ENCODE results near the gene CSNK2A1.
"Not testable (repeated sequence)": the region's sequence is repeated elsewhere in the genome, so short reads cannot be mapped to it uniquely, and the experiment has no call there.

CSNK2A1 gene

DNA sequence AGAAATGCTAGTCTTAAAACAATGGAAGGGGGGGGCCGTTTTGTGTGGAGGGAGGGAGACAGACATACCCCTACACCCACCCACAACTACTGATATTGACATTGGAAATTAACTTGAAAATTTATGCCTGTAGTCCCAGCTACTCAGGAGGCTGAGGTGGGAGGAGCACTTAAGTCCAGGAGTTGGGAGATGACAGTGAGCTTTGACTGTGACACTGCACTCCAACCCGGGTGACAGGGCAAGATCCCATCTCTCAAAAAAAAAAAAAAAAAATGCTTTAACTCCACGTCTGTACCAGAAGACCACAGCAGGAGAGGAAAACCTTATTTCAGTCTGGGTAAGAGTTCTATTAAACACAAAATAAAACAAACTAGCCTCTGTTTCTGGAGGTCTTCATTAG lies 83.4 kb downstream of the CSNK2A1 start:
- no peak for DNase-seq (ENCODE audit: low read depth in 2 of 2)

DNA sequence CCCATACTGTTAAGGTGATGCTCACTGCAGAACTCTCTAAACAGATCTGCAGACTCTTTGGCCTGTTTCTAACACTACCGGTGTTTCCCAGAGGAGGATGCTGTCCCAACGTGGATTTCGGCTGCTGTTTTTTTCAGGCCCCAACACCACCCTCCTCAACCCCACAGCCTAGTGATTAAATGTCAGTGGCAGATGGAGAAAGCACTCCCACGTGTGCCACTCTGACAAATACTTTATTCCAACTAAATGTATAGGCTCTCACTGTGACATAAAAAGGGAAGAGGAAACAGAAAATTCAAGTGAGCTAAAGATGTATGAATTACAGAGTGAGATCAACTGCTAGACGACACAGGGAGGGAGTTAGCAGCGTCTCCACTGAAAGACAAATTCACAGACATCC lies 84.8 kb downstream of the CSNK2A1 start:
- DNase-seq (ENCODE audit: low read depth in 2 of 2): no peak

DNA sequence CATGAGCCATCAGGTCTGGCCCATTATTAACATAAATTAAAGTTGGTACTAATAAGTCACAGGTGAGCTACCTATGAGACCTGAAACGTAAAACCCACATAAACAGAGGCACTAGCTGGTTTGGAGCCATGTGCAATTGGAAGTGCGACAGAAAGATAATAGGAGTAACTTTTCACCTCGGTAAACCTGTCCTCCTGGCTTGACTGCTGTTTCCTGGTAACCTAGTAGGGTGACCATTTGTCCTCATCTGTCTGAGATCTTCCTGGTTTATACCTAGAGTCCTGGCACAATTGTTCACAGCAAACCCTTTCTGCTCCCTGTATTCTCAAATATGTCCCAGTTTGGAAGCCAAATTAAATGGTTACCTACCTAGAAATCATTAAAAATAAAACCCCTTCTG lies 88.6 kb downstream of the CSNK2A1 start:
- DNase-seq (ENCODE audit: low read depth in 2 of 2): no peak

DNA sequence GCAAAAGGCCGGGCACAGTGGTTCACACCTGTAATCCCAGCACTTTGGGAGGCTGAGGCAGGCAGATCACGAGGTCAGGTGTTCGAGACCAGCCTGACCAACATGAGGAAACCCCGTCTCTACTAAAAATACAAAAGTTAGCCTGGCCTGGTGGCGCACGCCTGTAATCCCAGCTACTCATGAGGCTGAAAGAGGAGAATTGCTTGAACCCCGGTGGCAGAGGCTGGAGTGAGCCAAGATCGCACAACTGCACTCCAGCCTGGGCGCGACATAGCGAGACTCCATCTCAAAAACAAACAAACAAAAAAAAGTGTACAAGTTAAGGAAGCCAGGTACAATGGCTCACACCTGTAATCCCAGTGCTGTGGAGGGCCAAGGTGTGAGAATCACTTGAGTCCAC lies 91.6 kb downstream of the CSNK2A1 start:
- not testable (repeated sequence) for DNase-seq (ENCODE audit: low read depth in 2 of 2)

DNA sequence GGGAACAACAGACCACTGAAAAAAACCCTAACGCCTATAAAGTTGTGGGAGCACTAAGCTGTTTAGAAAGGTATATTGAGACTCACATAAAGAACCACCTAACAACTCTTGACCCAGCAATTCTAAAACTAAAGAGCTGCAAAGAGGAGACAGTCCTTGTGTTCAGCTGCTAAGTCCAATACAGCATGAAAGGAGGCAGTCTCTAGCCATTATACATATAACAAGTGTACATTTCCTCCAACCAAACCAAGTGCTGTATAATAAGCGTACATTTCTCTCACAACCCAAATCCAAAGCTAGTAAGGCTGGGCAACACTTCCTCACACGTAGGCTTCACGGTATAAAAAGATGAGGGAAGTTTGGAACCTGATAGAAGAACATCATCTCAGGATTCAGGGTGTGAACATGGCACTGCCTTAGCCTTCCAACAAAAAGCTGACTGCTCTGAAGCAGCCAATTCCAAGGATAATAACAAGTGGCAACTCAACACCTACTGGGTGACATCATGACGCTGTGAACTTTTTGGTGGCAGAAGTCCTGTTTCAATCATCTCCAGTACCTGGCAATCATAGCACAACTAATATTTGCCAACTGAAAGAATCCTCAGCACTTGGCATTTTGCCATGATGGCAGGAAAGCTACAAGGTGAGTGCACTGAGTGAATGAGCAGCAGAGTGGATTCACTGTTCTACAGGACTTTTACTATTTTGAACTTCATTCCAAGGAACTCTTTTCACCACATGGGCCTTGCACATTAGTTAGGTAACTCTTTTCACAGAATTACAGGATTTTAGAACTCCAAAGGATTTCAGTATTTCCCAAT lies 97.9 kb downstream of the CSNK2A1 start:
- no peak for DNase-seq (ENCODE audit: low read depth in 2 of 2)

DNA sequence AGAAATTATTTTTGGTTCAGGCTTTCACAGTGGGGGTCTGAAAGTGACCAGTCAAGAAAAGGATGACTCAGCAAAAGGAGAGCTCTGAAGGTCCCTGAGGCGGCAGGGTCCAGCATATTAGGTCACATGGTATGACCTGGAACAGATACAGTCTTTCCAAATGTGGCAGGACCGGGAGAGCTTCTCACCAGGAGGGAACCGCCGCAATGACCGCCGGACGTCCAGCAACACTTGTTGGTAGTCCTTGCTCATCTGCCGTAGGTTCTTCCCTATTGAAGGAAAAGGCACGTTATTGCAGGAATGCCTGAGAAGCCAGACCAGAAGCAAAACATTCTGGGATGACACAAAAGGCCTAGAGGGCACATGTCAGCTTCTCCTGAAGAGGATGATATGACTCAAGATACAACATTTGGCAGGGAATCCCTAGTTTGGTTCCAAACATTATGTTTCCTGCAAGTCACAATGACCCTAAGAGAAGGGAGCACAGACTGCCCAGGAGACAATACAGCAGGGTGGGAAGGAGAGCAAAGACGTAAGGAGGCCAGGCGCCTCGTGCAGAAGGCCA lies 98.6 kb downstream of the CSNK2A1 start:
- DNase-seq (ENCODE audit: low read depth in 2 of 2): no peak

DNA sequence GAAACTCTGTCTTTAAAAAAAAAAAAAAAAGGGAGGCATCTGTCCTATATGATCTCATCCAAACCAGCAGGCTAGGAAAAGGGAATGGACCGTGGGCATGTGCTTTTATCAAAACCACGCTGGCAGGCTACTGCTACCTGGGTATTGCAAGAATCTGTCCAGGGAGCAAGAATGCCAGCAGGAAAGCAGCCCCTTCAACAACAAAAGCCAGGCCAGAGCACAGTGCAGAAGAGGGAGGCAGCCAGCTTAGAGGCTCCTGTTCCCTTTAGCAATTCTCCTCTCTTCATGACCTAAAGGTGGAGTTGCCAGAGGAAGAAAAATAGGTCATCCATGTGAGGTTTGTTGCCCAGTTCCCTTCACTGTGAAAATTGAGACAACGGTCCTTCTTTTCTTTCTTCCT lies 99.5 kb downstream of the CSNK2A1 start:
- no peak for DNase-seq (ENCODE audit: low read depth in 2 of 2)

DNA sequence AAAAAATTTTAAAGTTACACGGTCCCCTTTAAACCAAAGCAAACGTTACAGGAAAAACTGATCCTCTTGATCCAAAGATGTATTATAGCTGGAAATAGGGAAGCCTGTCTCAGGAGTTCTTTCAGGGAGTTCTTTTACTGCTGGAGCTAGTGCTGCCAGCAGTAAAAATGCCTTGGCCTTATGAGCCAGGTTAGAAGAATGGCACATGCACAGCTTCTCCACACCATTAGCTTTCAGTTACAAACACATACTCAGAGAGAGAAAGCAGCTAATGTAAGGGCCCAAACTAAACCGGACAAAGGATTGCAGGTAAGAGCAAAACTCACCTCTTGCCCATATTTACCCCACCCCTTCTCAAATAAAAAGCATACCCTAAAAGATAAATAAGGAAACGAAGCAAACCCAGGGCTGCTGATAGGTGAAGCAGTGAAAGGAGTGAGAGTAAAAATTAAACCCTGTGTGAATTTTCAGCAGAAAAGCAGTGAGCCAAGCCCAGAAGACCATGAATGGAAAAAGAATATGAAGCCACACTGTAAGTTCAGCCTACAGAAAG lies 100.3 kb downstream of the CSNK2A1 start:
- no peak for DNase-seq (ENCODE audit: low read depth in 2 of 2)

DNA sequence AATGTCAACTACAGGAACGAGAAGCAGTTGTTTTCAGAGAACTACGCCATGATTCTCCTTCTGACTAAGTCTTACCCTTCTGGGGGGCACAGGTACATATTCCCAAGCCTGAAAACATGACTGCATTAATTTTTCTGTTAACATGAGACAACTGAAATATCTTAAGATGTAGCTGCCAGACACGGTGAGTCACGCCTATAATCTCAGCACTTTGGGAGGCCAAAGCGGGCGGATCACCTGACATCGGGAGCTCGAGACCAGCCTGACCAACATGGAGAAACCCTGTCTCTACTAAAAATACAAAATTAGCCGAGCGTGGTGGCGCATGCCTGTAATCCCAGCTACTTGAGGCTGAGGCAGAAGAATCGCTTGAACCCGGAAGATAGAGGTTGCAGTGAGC lies 103.0 kb downstream of the CSNK2A1 start:
- DNase-seq (ENCODE audit: low read depth in 2 of 2): no peak

DNA sequence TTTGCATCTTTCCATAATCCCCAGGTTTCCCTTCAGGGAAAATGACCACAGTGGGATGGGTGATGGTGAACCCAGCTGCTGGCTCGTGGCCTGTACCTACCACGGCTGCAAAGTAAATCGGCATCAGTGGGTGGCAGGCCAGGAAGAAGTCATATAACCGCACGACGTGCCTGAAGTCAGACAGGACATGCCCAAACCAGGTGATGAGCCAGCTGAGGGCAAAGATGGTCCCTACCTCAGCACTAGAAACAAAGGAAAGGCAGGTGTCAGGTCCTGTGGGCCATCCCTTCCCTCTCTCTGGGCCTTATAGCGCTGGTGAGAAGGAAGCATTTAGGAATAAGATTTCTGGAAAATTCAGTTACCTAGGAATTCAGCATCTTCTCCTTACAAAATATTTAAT lies 103.4 kb downstream of the CSNK2A1 start:
- DNase-seq (ENCODE audit: low read depth in 2 of 2): no peak

DNA sequence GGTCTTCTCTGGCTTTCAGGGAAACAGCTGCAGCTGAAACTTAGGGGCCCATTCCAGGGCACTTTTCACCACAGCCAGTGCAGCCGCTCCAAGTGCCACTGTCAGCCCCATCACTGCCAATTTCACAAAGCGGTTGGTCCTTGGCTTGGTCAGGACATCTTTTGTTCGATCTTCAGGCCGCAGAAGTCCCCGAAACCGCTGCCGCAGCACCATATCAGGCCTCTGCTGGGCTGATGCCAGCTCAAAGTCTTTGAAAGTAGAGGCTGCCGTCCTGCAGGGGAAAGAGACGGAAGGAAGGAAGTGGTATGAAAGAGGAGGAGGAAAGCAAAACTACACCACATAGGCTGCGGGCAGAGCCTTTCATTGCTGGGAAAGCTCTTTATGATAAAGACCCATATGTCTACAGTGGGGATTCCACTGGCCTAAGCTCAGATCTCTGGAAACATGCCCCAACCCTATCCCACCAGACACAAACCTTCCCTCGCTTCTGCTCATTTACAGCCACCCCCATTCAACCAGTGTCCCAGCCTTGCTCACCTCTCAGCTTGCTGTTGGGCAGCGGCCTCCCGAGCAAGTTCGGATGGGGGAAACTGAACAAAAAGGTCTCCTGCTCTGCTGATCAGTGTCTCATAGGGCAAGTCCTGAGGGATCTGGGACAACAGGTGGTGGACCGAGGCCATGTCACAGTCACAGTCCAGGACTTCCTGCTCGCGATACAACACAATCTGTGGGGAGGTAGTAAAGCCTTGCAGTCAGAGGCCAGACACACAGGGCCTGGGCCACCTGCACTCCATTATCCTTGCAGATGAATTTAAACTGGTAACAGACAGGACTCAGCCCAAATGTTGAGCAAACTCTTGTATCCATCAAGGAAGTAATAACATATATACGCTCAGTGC lies 104.8 kb downstream of the CSNK2A1 start:
- peak in 1 of 2 donors; percentile 7 for DNase-seq (ENCODE audit: low read depth in 2 of 2)

DNA sequence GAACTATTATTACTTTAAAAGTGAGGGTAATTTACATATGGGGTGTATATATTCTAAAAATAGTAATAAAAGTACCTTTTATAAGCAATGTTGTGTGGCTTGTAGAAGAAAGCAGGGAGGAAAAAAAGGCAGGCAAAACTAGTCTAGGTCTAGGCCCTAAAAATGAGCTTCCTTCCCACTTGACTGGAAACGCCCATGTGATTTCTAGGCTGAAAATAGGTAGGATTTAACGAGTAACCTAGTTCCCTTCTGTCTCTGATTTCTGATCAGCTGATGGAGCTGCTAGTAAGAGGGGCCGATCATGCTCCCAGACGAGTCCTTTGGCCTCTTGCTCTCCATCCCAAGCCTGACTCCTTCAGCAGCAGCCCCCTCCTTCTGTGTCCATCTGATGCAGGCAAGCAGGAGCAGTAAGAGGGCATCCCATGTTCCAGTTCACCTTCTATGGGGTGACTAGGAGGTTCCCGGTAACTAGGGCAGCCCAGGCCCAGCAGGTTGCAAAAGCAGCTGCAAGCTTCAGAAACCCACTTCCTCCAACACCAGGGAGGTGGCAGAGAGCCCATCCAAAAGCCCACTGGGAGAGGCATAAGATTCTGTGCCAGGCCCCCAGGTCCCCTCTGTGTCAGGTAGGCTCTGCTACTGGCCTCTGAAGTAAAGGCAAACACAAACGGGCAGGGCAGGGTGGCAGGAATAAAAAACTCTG lies 105.7 kb downstream of the CSNK2A1 start:
- no peak for DNase-seq (ENCODE audit: low read depth in 2 of 2)

DNA sequence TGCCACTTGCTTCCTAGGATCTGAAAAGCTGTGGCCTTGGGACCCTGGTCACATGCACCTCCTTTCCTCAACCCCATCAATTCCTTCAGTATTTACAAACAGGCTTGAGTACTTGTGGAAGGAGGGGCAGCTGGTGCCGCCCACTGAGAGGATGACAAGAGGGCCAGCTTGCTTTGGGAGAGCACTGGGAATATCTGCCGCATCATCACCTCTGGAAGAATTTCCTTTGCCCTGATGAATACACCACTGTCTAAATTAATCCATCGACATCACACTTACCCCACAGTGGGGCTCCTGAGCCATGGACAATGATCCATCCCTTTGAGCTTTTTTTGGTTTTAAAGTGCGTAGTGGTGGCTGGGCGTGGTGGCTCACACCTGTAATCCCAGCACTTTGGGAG lies 107.1 kb downstream of the CSNK2A1 start:
- no peak for DNase-seq (ENCODE audit: low read depth in 2 of 2)

DNA sequence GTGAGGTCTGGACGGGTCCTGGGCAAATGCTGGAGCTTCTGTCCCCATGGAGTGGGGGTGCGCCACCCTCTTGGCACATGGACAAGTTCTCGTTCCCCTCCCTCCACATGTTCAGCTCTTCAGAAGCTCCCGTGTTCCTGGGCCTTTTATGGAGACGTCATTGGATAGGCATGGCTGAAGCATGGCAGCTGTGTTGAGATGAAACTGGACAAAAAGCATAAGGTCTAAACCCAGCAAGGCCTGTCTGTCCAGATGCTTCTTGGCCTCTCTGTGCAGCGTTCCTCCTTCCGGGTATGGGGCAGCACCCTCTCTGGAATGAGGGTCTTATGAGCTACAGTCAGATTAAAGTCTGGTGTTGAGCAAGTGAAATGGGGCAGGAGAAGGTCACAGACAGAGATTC lies 108.0 kb downstream of the CSNK2A1 start:
- DNase-seq (ENCODE audit: low read depth in 2 of 2): no peak

DNA sequence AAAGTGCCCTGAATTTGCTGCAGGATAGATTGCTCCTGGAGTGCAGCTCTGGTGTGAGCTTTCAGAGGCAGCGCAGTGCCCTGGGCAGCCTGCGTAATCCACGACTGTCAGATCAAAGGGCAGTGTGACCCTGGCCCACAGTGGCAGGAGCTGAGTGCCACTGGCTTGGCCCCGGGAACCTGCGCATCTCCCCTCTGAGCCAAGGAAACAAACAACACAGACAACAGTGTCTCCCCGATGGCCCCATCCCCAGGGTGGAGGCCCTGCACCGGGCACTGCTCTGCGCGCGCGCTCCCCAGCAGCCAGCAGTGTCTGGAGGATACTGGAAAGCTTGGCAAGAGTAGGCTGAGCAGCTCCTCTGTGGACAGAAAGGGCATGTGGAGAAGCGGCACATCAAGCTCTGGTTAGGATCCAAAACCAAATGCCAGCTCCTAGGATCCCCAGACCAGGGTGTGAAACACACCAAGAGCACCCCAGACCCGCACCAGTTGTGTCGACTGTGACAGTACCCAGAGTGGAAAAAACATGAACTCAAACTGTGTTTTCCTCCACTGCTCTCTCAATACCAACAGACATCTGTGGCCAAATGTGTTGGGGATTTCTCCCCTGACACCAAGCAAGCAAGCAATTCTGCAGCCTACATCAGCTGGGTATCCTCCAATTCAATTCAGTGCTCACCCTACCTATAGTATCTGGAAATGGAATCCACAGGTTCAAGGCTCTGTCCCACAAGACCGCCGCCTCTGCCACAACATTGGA lies 108.8 kb downstream of the CSNK2A1 start:
- no peak for DNase-seq (ENCODE audit: low read depth in 2 of 2)

DNA sequence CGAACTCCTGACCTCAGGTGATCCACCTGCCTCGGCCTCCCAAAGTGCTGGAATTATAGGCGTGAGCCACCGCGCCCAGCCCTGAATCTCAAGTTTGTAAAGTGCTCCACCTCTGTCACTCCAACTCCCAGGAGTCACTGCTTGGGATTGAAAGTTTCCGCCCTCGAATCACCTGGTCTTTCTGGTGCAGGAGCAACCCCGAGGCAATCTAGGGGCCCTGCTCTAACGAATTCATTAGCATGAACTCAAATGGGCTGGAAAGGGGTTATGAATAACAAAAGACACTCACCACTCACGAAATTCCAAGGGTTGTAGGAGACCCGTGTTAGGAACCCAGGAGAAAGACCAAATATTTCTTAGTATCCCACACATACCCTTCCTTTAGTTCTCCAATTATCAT lies 109.4 kb downstream of the CSNK2A1 start:
- no peak for DNase-seq (ENCODE audit: low read depth in 2 of 2)

DNA sequence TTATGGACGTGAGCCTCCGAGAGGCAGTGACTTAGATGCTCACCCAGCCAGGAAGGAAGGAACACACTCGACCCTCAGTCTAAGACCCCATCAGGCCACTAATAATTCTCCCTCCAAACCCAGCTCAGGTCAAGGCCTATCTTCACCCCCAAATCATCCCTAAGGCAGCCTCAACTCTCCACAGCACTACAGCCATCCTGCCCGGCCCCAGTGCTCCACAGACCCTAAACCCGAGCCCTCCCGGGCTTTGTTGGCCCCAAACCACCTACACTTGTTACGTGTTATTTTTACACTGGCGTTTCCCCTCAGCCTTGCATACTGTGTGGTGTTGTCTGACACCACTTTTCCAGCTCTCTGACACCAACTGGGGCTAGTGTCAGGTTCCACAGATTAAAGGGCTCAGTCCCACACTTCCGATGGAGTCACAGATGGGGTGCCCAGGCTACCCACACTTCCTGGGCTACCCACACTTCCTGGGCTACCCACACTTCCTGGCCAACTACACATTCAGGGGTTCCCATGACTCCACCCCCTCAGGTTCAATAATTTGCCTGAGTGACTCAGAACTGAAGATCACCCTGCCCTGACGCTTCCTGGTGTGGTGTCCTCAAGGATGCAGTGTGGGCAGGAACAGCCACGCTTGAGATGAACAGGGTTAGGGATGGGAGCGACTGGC lies 110.2 kb downstream of the CSNK2A1 start:
- peak; percentile 17 to 23 for DNase-seq (ENCODE audit: low read depth in 2 of 2)

DNA sequence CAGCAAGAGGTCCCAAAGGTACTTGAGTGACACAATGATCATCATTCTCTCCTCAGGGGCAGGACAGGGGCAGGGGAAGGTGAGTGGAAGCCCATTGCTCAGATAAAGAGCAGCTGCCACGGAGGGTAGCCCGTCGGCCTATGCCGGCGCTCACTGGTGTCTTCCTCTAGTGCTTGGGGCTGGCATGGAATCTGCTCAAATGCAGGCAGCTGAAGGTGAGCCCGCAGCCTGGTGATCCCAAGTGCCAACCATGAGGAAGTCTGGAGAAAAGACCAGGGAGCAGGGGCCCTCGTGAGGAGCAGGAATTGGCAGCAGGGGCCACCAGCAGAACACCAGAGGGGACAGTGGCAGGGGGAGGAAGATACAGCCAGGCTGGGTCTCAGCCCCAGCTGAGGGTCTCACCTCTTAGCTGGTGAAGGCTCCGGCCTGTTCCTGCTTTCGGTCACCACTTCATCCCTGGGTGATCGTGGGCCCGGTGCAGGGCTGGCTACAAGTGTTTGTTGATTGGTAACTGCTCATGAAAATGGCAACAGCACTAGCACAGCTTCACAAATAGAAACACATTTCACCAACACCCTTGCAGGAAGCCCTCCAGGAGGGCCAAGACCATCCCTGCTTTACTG lies 110.8 kb downstream of the CSNK2A1 start:
- DNase-seq (ENCODE audit: low read depth in 2 of 2): no peak

DNA sequence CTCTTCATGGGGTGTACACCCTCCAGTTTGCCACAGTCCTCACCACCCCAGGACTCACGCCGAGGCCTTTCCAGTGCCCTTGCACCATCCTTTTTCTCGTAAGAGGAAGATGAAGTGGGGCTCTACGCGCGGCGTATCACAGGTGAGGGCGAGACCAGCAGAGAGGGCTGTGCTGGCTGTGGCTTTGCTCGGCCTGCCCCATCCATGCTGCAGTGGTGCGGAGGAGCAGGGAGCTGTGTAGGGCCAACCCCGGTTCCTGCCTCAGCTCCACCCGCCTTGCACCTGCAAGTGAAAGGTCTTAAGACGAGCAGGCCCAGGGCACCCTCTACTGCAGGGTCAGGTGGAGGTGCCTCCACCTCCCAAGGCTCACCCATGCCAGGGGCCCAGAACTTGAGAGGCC lies 111.4 kb downstream of the CSNK2A1 start:
- no peak for DNase-seq (ENCODE audit: low read depth in 2 of 2)
